ENCODE data around the gene CBARP. TPM values are rescaled to one million over a fixed set of nuclear protein-coding genes. Genes with fewer than 3 reads are reported as not detected.

The CBARP gene
- total and polyA plus RNA-seq, 2 of the 13 experiments (the other 11 are each of a cell fraction or from before 2014, with no cell fraction given), result 1.2 to 1.4 TPM

DNA sequence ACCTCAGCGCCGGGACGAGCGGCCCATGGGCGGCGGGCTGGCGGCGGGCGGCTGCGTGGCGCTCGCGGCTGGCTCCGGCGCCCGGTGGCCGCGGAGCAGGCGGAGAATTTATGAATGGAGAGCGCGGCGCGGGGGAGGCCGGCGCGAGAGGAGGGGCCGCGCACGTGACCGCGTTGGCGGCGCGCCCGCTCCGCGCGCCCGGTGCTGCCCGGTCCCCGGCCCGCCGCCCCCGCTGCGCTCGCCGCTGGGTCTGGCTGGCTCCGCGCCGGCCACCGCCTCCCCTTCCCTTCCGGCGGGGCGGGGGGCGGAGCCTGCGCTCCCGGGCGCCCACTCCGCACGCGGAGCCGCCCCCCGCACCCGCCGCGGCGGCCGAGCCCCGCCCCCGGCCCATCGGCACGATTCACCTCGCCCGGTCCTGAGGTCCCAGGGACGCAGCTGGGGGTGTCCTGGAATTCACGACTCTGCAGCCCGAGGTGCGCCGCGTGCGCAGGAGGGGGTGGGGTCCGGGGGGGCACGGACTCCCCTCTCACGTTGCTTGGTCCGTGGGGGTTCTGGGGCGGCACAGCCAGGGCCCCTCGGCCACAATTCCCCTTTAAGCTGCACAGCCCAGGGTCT is at the start of gene CBARP (continued):
- TF ChIP-seq, protein P1, sequence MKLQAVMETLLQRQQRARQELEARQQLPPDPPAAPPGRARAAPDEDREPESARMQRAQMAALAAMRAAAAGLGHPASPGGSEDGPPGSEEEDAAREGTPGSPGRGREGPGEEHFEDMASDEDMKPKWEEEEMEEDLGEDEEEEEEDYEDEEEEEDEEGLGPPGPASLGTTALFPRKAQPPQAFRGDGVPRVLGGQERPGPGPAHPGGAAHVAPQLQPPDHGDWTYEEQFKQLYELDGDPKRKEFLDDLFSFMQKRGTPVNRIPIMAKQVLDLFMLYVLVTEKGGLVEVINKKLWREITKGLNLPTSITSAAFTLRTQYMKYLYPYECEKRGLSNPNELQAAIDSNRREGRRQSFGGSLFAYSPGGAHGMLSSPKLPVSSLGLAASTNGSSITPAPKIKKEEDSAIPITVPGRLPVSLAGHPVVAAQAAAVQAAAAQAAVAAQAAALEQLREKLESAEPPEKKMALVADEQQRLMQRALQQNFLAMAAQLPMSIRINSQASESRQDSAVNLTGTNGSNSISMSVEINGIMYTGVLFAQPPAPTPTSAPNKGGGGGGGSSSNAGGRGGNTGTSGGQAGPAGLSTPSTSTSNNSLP (IDR thresholded peaks at IDR 0.05; ENCODE audit: low read depth, low read length), result no peak
- TF ChIP-seq MIER3 (CRISPR knock-in tag; IDR thresholded peaks at IDR 0.05; ENCODE audit: borderline replicate concordance) (no peak), NBN (conservative IDR thresholded peaks at IDR 0.05) (no peak), SSRP1 (CRISPR knock-in tag; IDR thresholded peaks at IDR 0.05) (no peak), BHLHE40 (IDR thresholded peaks at IDR 0.05; ENCODE audit: low read length) (peak; percentile 60; the same call in 1 of the 2 replicates), KDM6A (CRISPR knock-in tag; IDR thresholded peaks at IDR 0.05; ENCODE audit: low read depth) (no peak), ZNF33A (CRISPR knock-in tag; IDR thresholded peaks at IDR 0.05; ENCODE audit: borderline replicate concordance) (no peak), HOXA9 (CRISPR knock-in tag; IDR thresholded peaks at IDR 0.05; ENCODE audit: borderline replicate concordance) (no peak), HMG20A (CRISPR knock-in tag; IDR thresholded peaks at IDR 0.05; ENCODE audit: borderline replicate concordance) (no peak), NFE2L2 (IDR thresholded peaks at IDR 0.05; ENCODE audit: low read length) (no peak)
- TF ChIP-seq, protein P2, sequence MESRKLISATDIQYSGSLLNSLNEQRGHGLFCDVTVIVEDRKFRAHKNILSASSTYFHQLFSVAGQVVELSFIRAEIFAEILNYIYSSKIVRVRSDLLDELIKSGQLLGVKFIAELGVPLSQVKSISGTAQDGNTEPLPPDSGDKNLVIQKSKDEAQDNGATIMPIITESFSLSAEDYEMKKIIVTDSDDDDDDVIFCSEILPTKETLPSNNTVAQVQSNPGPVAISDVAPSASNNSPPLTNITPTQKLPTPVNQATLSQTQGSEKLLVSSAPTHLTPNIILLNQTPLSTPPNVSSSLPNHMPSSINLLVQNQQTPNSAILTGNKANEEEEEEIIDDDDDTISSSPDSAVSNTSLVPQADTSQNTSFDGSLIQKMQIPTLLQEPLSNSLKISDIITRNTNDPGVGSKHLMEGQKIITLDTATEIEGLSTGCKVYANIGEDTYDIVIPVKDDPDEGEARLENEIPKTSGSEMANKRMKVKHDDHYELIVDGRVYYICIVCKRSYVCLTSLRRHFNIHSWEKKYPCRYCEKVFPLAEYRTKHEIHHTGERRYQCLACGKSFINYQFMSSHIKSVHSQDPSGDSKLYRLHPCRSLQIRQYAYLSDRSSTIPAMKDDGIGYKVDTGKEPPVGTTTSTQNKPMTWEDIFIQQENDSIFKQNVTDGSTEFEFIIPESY (CRISPR knock-in tag; IDR thresholded peaks at IDR 0.05), result 0 out of 2 replicates have a peak, but pooled peaks have one; percentile 1
- TF ChIP-seq, protein P3, sequence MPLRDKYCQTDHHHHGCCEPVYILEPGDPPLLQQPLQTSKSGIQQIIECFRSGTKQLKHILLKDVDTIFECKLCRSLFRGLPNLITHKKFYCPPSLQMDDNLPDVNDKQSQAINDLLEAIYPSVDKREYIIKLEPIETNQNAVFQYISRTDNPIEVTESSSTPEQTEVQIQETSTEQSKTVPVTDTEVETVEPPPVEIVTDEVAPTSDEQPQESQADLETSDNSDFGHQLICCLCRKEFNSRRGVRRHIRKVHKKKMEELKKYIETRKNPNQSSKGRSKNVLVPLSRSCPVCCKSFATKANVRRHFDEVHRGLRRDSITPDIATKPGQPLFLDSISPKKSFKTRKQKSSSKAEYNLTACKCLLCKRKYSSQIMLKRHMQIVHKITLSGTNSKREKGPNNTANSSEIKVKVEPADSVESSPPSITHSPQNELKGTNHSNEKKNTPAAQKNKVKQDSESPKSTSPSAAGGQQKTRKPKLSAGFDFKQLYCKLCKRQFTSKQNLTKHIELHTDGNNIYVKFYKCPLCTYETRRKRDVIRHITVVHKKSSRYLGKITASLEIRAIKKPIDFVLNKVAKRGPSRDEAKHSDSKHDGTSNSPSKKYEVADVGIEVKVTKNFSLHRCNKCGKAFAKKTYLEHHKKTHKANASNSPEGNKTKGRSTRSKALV (CRISPR knock-in tag; IDR thresholded peaks at IDR 0.05), result 0 out of 2 replicates have a peak, but pooled peaks have one; percentile 37
- TF ChIP-seq, protein P4, sequence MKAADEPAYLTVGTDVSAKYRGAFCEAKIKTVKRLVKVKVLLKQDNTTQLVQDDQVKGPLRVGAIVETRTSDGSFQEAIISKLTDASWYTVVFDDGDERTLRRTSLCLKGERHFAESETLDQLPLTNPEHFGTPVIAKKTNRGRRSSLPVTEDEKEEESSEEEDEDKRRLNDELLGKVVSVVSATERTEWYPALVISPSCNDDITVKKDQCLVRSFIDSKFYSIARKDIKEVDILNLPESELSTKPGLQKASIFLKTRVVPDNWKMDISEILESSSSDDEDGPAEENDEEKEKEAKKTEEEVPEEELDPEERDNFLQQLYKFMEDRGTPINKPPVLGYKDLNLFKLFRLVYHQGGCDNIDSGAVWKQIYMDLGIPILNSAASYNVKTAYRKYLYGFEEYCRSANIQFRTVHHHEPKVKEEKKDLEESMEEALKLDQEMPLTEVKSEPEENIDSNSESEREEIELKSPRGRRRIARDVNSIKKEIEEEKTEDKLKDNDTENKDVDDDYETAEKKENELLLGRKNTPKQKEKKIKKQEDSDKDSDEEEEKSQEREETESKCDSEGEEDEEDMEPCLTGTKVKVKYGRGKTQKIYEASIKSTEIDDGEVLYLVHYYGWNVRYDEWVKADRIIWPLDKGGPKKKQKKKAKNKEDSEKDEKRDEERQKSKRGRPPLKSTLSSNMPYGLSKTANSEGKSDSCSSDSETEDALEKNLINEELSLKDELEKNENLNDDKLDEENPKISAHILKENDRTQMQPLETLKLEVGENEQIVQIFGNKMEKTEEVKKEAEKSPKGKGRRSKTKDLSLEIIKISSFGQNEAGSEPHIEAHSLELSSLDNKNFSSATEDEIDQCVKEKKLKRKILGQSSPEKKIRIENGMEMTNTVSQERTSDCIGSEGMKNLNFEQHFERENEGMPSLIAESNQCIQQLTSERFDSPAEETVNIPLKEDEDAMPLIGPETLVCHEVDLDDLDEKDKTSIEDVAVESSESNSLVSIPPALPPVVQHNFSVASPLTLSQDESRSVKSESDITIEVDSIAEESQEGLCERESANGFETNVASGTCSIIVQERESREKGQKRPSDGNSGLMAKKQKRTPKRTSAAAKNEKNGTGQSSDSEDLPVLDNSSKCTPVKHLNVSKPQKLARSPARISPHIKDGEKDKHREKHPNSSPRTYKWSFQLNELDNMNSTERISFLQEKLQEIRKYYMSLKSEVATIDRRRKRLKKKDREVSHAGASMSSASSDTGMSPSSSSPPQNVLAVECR (CRISPR knock-in tag; IDR thresholded peaks at IDR 0.05; ENCODE audit: borderline replicate concordance), result peak; percentile 43; the same call in 1 of the 2 replicates
